Lower leg skin (tissue), 3 donors: ENCODE data around the gene CLTA.

Experiments used
- POLR2A ChIP-seq, 2 donors: fragments of 450-650 bp; IDR thresholded peaks; one replicate each; pipeline ENCODE4 v1.6.1; 2016 to 2017; ENCODE audit warnings: antibody characterized with exemption in 2 of 2, mild to moderate bottlenecking in 1 of 2, moderate library complexity in 1 of 2
- TF ChIP-seq, protein P1 (sequence below), 3 donors: fragments of 450-650 bp; IDR thresholded peaks; one replicate each; pipeline ENCODE4 v1.5.1; 2016; ENCODE audit warnings: antibody characterized with exemption in 3 of 3, mild to moderate bottlenecking in 3 of 3, moderate library complexity in 2 of 3

DNA sequence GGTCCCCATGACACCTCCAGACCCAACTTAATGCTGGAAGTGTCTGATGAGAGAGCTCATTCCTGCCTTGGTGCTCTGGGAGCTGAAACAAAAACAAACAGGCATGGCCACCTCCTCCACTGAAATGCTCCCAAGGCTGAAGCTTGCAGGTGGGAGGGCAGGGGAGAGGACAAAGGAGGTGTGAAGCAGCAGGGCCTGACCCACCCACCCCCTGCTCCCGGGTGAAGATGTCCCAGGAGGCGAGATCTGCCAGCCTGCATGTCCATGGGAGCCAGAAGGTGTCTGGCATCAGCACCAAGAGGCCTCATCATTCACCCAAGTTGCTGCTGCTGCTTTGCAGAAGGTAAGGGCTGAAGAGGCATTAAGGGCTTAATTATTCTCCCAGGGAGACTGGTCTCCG lies 25.7 kb upstream of the CLTA start:
- TF ChIP-seq, protein P1, sequence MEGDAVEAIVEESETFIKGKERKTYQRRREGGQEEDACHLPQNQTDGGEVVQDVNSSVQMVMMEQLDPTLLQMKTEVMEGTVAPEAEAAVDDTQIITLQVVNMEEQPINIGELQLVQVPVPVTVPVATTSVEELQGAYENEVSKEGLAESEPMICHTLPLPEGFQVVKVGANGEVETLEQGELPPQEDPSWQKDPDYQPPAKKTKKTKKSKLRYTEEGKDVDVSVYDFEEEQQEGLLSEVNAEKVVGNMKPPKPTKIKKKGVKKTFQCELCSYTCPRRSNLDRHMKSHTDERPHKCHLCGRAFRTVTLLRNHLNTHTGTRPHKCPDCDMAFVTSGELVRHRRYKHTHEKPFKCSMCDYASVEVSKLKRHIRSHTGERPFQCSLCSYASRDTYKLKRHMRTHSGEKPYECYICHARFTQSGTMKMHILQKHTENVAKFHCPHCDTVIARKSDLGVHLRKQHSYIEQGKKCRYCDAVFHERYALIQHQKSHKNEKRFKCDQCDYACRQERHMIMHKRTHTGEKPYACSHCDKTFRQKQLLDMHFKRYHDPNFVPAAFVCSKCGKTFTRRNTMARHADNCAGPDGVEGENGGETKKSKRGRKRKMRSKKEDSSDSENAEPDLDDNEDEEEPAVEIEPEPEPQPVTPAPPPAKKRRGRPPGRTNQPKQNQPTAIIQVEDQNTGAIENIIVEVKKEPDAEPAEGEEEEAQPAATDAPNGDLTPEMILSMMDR (IDR thresholded peaks at IDR 0.05), result no peak
- TF ChIP-seq POLR2A (IDR thresholded peaks at IDR 0.05), result no peak
